ENCODE data around the gene SNX13. TPM values are rescaled to one million over a fixed set of nuclear protein-coding genes. Genes with fewer than 3 reads are reported as not detected.
"Not testable (repeated sequence)": the region's sequence is repeated elsewhere in the genome, so short reads cannot be mapped to it uniquely, and the experiment has no call there.

The SNX13 gene
- total RNA-seq, 4 donors from 2014 or later: 74.9 to 154 (median 107) TPM

DNA sequence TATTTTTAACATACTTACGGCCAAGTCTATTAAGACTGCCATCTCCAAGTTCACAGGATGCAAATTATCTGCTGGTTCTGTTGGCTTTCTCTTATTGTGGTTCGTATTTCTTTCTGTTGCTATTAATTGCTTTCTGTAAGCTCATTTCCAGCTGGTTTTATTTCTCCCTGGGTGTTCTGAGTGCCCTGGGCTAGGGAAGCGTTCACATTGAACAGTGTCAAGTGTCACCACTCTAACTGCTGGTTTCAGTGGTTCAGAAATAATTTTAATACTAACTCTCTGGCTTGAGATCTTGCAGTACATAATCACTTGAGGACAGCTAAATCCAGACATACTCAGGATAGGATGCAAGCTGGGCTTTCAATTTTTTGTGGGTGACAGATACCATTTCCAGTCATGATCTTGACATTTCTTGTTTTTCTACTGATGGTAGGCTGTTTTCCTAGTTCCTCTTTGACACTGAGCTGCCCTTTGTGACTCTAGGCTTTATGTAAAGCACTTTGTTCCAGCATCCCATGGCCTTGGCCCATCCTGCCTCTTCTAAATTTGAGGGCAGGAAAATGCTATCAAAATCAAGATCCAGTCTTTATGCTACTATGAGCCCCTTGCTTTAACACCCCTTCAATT lies 117.6 kb downstream of the SNX13 start:
- intact Hi-C loops (cut with DNase I; ENCODE audit: low total_unique reads) (no loop called here), in situ Hi-C loops (cut with MboI; ENCODE audit: low sequenced_read_pairs in 4 of 4) (no loop called here)
- no peak for TF ChIP-seq POLR2A (IDR thresholded peaks at IDR 0.05)
- TF ChIP-seq CTCF (IDR thresholded peaks at IDR 0.05 in 4 of 5, conservative IDR thresholded peaks at IDR 0.05 in 1 of 5): no peak
- Histone ChIP-seq H3K27ac (peak overlapping the region in 1 of 4 donors; percentile 29), H3K4me3 (no peak overlapping the region), H3K36me3 (peaks cover 0 to 10% of the 10 kb centered on the region in 2 donors), H3K4me1 (peaks cover 9% of the 10 kb centered on the region in 2 donors), H3K9me3 (no peaks in the 10 kb centered on the region), H3K27me3 (no peaks in the 10 kb centered on the region)
- DNase-seq (no peak), ATAC-seq (no peak)

DNA sequence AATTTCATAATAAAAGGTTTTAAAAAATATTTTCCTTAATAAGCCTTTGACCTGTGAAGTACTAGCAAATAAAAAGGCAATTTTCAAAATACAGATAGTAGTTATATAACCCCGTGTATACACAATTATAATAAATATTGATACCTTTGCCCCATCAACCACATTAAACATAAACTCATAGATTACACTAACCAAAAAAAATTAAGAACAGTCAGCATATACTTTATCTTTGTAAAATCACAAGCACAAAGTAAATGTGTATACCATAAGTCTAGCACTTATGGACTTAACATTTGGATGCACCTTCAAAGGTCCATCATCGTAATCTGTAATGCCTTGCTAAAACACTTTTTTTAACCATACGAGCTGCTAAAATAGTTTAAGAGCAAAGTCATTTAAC lies 123.4 kb downstream of the SNX13 start:
- H3K9me3 ChIP-seq: no peaks in the 10 kb centered on the region
- no peak overlapping the region for H3K4me3 ChIP-seq
- H3K36me3 ChIP-seq: peaks cover 0 to 23% of the 10 kb centered on the region in 2 donors
- no peak for TF ChIP-seq CTCF (IDR thresholded peaks at IDR 0.05 in 4 of 5, conservative IDR thresholded peaks at IDR 0.05 in 1 of 5)
- TF ChIP-seq POLR2A (IDR thresholded peaks at IDR 0.05): no peak
- H3K27me3 ChIP-seq: no peaks in the 10 kb centered on the region
- in situ Hi-C loops (cut with MboI; ENCODE audit: low sequenced_read_pairs in 4 of 4): no loop called here
- no peaks in the 10 kb centered on the region for H3K4me1 ChIP-seq
- intact Hi-C loops (cut with DNase I; ENCODE audit: low total_unique reads): no loop called here
- DNase-seq (no peak), ATAC-seq (no peak)
- H3K27ac ChIP-seq: no peak overlapping the region

GRCh38 chr7:17815318-17815717 lies 125.0 kb downstream of the SNX13 start:
- H3K4me1 ChIP-seq: no peaks in the 10 kb centered on the region
- H3K27ac ChIP-seq: no peak overlapping the region
- no peaks in the 10 kb centered on the region for H3K27me3 ChIP-seq
- H3K9me3 ChIP-seq: no peaks in the 10 kb centered on the region
- in situ Hi-C loops (cut with MboI; ENCODE audit: low sequenced_read_pairs in 4 of 4) (no loop called here), intact Hi-C loops (cut with DNase I; ENCODE audit: low total_unique reads) (no loop called here)
- DNase-seq (no peak), ATAC-seq (no peak)
- H3K36me3 ChIP-seq: peaks cover 0 to 23% of the 10 kb centered on the region in 2 donors
- TF ChIP-seq CTCF (IDR thresholded peaks at IDR 0.05 in 4 of 5, conservative IDR thresholded peaks at IDR 0.05 in 1 of 5) (no peak), POLR2A (IDR thresholded peaks at IDR 0.05) (no peak)
- no peak overlapping the region for H3K4me3 ChIP-seq

- in situ Hi-C loops (cut with MboI; ENCODE audit: low sequenced_read_pairs in 4 of 4): no loop called here
- TF ChIP-seq CTCF (IDR thresholded peaks at IDR 0.05 in 4 of 5, conservative IDR thresholded peaks at IDR 0.05 in 1 of 5) (no peak), POLR2A (IDR thresholded peaks at IDR 0.05) (no peak)
- intact Hi-C loops (cut with DNase I; ENCODE audit: low total_unique reads): no loop called here
- no peak overlapping the region for H3K27ac ChIP-seq
- no peak for ATAC-seq
- no peak overlapping the region for H3K4me3 ChIP-seq
- H3K4me1 ChIP-seq: no peaks in the 10 kb centered on the region
- peaks cover 0 to 23% of the 10 kb centered on the region in 2 donors for H3K36me3 ChIP-seq
- DNase-seq: no peak
- H3K27me3 ChIP-seq: no peaks in the 10 kb centered on the region
- no peaks in the 10 kb centered on the region for H3K9me3 ChIP-seq
Measured at GRCh38 chr7:17814058-17814457, 126.2 kb downstream of the SNX13 start.

GRCh38 chr7:17809215-17809614 lies 131.1 kb downstream of the SNX13 start:
- intact Hi-C loops (cut with DNase I; ENCODE audit: low total_unique reads): not testable (repeated sequence)

More at GRCh38 chr7:17809215-17809614, 131.1 kb downstream of the SNX13 start:
- H3K27ac ChIP-seq; DNase-seq; in situ Hi-C loops (cut with MboI; ENCODE audit: low sequenced_read_pairs in 4 of 4); H3K27me3 ChIP-seq; ATAC-seq; H3K4me1 ChIP-seq; H3K9me3 ChIP-seq; H3K4me3 ChIP-seq: not testable (repeated sequence)
- peaks cover 0 to 11% of the 10 kb centered on the region in 2 donors for H3K36me3 ChIP-seq
